Naive B cell (primary cell): ENCODE results near the gene MCEMP1. TPM values are rescaled to one million over a fixed set of nuclear protein-coding genes. Genes with fewer than 3 reads are reported as not detected.
A peak's percentile ranks its signal among the peaks of the same experiment; 100 is the strongest.

Source experiments
- ATAC-seq, 2 donors: fragments of 150-1000 bp; cut with Tn5 transposase; 2 replicates each; pipeline ENCODE4 v1.10.0; 2021; ENCODE audit warnings: low read depth in 2 of 2, mild to moderate bottlenecking in 2 of 2, moderate library complexity in 2 of 2
- DNase-seq: peaks from one replicate; pipeline ENCODE4 v3.0.0; 2022
- H3K27ac Mint-ChIP-seq, 6 donors: one replicate each; pipeline ENCODE4 v1.8.0; 2020 to 2022; ENCODE audit warnings: mild to moderate bottlenecking in 6 of 6, mixed read lengths in 6 of 6, moderate library complexity in 5 of 6, inconsistent platforms in 2 of 6
- H3K27me3 Mint-ChIP-seq, 3 donors: one replicate each; pipeline ENCODE4 v1.8.0; 2021 to 2022; ENCODE audit warnings: mixed read lengths in 3 of 3, mild to moderate bottlenecking in 1 of 3
- H3K36me3 Mint-ChIP-seq, 2 donors: one replicate each; pipeline ENCODE4 v1.8.0; 2020 to 2022; ENCODE audit warnings: mixed read lengths in 2 of 2, inconsistent platforms in 1 of 2, mild to moderate bottlenecking in 1 of 2
- H3K4me1 Mint-ChIP-seq, 3 donors: one replicate each; pipeline ENCODE4 v1.8.0; 2020 to 2022; ENCODE audit warnings: mixed read lengths in 3 of 3, inconsistent platforms in 1 of 3, mild to moderate bottlenecking in 1 of 3, moderate library complexity in 1 of 3
- H3K4me3 Mint-ChIP-seq, 8 donors: one replicate each; pipeline ENCODE4 v1.8.0; 2020 to 2022; ENCODE audit warnings: mild to moderate bottlenecking in 8 of 8, mixed read lengths in 8 of 8, moderate library complexity in 8 of 8, inconsistent platforms in 2 of 8
- H3K9me3 Mint-ChIP-seq, 7 donors: one replicate each; pipeline ENCODE4 v1.8.0; 2020 to 2022; ENCODE audit warnings: mixed read lengths in 7 of 7, mild to moderate bottlenecking in 5 of 7, inconsistent platforms in 2 of 7, moderate library complexity in 1 of 7
- polyA plus RNA-seq, 6 donors: library from polyadenylated mRNA; unstranded; fragments of 300-500 nt; fragmentation: Illumina TruSeq; gene quantifications; one replicate each; pipeline ENCODE4 v1.2.3, GENCODE V29; 2021; ENCODE audit warnings: low read depth in 6 of 6

Gene MCEMP1, protein sequence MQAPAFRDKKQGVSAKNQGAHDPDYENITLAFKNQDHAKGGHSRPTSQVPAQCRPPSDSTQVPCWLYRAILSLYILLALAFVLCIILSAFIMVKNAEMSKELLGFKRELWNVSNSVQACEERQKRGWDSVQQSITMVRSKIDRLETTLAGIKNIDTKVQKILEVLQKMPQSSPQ
- polyA plus RNA-seq: under 1 TPM in 2 of 6 donors, not detected in 4; 0.39 to 0.58 TPM

DNA sequence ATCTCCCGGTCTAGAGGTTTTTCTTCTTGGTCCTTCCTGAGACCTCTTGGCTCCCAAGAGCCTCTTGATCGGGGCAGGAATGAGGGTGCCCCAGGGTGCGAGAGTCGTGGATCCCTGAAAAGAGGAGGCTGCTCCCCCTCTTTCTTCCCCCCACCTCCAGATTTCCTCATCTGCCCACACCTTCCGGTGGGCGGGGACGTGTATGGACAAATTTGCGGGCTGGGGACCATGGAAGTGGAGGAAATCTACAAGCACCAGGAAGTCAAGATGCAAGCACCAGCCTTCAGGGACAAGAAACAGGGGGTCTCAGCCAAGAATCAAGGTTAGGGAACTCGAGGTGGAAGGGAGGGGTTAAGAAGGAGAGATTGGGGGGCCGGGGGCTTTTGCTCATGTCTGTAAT, at the start of gene MCEMP1:
MCEMP1 (plus strand) TSS at position 237 of the 400 bp plus-strand sequence; CDS start at position 268, 31 bp downstream.
- DNase-seq (no peak), ATAC-seq (no peak)
- H3K4me3 Mint-ChIP-seq: peak within 1 kb of the TSS; percentile 43 to 86 (median 60)
- no peaks in the 10 kb centered on the region for H3K36me3 Mint-ChIP-seq
- H3K4me1 Mint-ChIP-seq: peaks cover 36 to 61% (median 48%) of the 10 kb centered on the region in 3 donors
- H3K9me3 Mint-ChIP-seq: peaks cover 0 to 10% (median 2%) of the 10 kb centered on the region in 7 donors
- H3K27me3 Mint-ChIP-seq: peaks cover 27 to 40% (median 29%) of the 10 kb centered on the region in 3 donors
- H3K27ac Mint-ChIP-seq: peak within 1 kb of the TSS; percentile 9 to 94 (median 80)

DNA sequence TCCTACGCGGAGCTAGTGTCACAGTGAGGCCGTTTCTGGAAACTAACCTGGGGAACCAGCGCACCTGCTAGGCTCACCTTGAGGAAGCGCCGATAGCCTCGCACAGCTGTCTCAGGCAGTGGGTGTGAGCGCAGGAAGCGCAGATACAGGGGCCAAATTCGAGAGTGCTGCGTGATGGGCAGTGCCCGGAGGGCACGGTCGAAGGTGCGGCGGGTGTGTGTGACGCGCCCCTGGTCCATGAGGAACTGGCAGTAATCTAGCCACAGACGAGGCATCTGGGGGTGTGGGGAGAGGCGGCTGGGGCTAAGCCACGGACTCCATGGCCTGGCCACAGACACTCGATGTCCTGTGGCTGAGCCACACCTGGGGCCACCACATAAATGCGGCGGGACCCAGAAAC, 49.7 kb upstream of the MCEMP1 start:
- H3K9me3 Mint-ChIP-seq: no peaks in the 10 kb centered on the region
- peak overlapping the region in 3 of 8 donors; percentile 26 to 94 (median 75) for H3K4me3 Mint-ChIP-seq
- H3K36me3 Mint-ChIP-seq: peaks cover 6 to 18% of the 10 kb centered on the region in 2 donors
- no peak overlapping the region for H3K27ac Mint-ChIP-seq
- H3K4me1 Mint-ChIP-seq: peaks cover 40 to 50% (median 42%) of the 10 kb centered on the region in 3 donors
- no peaks in the 10 kb centered on the region for H3K27me3 Mint-ChIP-seq
- DNase-seq: no peak
- ATAC-seq: no peak

DNA sequence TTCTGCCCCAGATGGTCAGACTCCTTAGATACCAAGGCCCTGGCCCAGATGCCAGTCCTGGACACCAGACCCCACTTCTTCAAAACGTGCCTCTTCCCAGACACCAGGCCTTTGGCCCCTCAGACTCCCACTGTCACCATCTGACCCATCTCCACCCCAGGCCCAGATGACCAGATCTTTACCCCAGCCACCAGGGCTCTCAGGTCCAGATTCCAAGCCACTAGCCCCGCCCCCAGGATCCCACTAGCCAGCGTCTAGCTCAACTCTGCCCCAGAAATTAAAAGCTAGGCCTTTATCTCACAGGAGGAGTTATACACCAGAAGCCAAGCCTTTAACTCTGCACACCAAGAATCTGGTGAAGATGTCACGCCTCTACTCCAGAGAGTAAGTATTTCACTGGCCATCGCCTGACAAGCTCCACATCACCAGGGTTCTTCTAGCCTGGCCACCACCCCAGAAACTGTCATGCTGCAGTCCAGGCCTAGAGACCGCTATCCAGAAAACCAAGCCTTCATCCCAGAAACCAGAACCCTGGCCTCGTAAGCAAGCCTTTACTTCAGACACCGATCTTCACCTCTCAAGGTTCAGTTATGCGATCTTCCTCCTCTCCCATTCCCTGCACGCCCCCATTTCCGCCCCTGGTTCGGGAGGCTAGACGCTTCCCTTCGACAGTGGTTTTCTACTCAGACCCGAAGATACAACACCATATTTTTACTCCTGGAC, 48.1 kb upstream of the MCEMP1 start:
- no peaks in the 10 kb centered on the region for H3K27me3 Mint-ChIP-seq
- no peak for ATAC-seq
- H3K27ac Mint-ChIP-seq: peak overlapping the region; percentile 98 to 99 (median 99)
- peaks cover 0 to 11% of the 10 kb centered on the region in 2 donors for H3K36me3 Mint-ChIP-seq
- peaks cover 42 to 55% (median 45%) of the 10 kb centered on the region in 3 donors for H3K4me1 Mint-ChIP-seq
- peak overlapping the region; percentile 93 to 100 (median 98) for H3K4me3 Mint-ChIP-seq
- H3K9me3 Mint-ChIP-seq: no peaks in the 10 kb centered on the region
- no peak for DNase-seq

DNA sequence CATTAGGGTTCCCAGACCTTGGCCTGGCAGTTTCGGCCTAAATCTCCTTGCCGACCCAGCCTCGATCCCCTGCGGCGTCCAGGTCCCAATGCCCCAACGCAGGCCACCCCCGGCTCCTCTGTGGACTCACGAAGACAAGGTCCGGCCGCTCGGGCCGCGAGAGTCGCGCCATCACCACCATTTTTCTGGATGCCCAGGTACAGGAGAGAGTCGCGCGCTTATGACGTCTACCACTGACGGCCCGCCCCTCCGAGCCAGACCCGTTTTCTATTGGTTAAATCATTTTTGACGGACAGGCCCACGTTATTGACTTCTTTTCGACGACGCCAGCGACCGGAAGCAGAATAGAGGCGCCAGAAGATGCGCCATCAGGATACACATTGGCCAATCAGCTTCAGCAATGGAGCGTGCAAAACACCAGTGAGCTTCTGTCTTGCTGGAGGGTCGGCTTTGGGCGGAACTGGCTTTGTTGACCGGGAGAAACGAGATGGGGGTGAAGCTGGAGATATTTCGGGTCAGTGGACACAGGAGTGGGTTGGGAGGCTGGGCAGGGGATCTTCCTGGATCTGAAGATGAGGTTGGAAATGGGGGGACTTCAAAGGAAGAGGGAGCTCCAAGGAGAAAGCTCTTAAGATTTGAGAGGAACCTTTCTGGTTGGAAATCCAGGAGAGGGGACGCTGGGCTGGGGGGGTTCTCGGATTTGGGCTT, 47.4 kb upstream of the MCEMP1 start, which contains the start of the genes PET100 and XAB2:
PET100 (plus strand) TSS at position 447 of the 708 bp plus-strand sequence; CDS start at position 488, 41 bp downstream.
XAB2 (minus strand) TSS at position 199 of the 708 bp plus-strand sequence; CDS start at position 181, 18 bp downstream.
- H3K36me3 Mint-ChIP-seq: peaks cover 0 to 11% of the 10 kb centered on the region in 2 donors
- peak; percentile 94 for DNase-seq
- ATAC-seq: peak; percentile 97 to 98
- H3K9me3 Mint-ChIP-seq: no peaks in the 10 kb centered on the region
- H3K27ac Mint-ChIP-seq: peak within 1 kb of the TSS; percentile 98 to 99 (median 99)
- H3K4me1 Mint-ChIP-seq: peaks cover 45 to 62% (median 49%) of the 10 kb centered on the region in 3 donors
- peak within 1 kb of the TSS; percentile 93 to 100 (median 98) for H3K4me3 Mint-ChIP-seq
- H3K27me3 Mint-ChIP-seq: no peaks in the 10 kb centered on the region

DNA sequence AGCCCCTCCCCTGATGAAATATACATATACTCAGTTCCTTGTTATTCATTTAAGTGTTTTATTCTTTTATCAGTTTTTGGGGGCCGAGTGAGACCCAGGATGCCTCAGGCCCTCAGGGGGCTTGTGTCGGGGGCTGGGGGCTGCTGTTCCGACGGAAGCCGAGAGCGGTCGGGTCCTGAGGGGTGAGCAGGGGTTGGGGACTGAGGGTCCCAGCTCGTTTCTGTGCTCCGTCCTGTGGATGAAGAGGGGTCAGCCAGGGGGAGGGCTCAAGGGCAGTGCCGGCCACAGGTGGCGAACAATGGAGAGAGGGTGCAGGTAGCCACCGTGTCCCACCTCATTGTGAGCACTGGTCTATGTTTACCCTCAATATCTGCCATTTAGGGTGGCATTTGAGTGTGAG, 45.3 kb upstream of the MCEMP1 start:
- no peaks in the 10 kb centered on the region for H3K27me3 Mint-ChIP-seq
- ATAC-seq (no peak), DNase-seq (no peak)
- peaks cover 0 to 11% of the 10 kb centered on the region in 2 donors for H3K36me3 Mint-ChIP-seq
- H3K9me3 Mint-ChIP-seq: no peaks in the 10 kb centered on the region
- H3K27ac Mint-ChIP-seq: peak overlapping the region in 3 of 6 donors; percentile 38 to 99 (median 42)
- H3K4me3 Mint-ChIP-seq: peak overlapping the region in 6 of 8 donors; percentile 24 to 70 (median 48)
- H3K4me1 Mint-ChIP-seq: peaks cover 56 to 77% (median 56%) of the 10 kb centered on the region in 3 donors

DNA sequence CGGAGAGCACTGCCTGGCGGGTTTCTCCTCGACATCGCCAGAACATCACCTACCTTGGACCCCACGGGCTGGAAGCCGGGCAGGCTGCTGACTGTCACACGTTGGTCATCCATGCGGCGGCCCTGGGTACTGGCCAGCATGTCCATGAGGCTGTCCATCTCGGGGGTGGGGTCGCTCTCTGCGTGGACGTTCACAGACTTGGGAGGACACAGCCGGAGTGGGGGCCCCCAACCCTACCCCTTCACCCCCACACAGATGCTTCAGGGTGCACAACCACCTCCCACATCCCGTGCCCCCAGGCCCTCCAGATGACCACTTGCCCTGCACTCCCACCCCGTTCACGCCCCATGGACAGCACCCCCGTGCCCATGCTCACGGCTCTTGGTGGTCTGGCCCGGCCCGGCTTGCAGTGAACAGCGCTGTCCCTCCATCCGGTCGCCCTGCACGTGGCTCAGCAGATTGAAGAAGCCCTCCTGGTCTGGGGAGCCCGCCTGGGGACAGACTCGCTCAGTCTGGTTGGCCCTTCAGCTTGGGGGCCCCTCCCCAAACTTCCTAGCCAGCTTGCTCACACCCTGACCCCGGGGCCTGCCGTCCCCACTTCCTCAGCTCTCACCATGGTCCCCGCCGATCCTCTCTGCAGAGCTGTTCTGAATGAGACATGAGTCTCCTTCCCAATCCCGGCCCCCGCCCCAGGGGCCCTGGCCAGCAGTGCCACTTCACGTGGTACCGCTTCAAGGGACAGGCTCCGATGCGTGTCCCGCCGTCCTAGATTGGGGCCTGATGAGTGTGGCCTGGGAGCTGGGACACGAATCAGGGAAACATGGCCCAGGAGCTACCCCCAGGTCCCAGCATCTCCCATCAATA, 44.3 kb upstream of the MCEMP1 start:
- peak overlapping the region in 2 of 6 donors; percentile 73 to 99 for H3K27ac Mint-ChIP-seq
- H3K4me3 Mint-ChIP-seq: peak overlapping the region in 4 of 8 donors; percentile 8 to 62 (median 58)
- H3K9me3 Mint-ChIP-seq: no peaks in the 10 kb centered on the region
- ATAC-seq (no peak), DNase-seq (no peak)
- H3K36me3 Mint-ChIP-seq: peaks cover 0 to 11% of the 10 kb centered on the region in 2 donors
- H3K4me1 Mint-ChIP-seq: peaks cover 53 to 77% (median 56%) of the 10 kb centered on the region in 3 donors
- no peaks in the 10 kb centered on the region for H3K27me3 Mint-ChIP-seq

DNA sequence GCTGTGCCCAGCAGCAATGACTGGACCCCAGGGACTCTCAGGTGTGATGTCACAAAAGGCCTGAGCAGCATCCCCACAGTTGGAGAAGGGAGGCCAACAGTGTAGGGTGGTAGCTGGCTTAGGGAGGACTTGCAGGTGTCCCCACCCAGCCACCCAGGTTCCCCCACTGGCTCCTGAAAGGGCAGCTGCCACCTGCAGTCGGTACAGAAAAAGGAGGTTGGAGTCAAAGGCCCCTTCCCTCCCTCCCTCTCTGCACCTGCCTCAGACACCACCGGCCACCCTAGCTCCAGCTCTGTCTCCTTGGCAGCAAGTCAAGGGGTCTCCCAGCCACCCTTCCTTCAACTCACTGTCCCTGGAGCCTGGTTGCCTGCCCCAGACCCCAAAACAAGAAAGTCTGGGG, 43.2 kb upstream of the MCEMP1 start, which contains the start of gene PCP2:
PCP2 (minus strand) TSS at position 22 of the 400 bp plus-strand sequence. CDS start 262 bp downstream, outside the sequence.
- peaks cover 47 to 78% (median 50%) of the 10 kb centered on the region in 3 donors for H3K4me1 Mint-ChIP-seq

DNA sequence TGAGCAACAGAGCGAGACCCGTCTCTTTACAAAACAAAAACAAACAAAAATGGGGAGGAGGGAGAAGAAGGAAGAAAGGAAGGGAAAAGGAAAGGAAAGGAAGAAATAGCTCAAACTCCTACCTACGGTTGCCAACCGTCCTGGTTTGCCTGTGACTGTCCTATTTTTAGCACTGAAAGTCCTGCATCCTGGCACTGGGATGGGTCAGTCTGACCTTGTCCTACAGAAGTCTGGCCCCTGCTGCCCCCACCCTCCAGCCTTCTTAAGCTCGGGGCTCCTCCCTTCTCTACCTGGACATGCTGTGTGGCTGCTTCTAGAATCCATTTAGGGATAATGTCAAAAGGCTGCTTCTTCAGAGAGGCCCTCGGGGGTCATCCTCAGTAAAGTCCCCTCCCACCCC, 41.2 kb upstream of the MCEMP1 start:
- no peak for ATAC-seq
- H3K27me3 Mint-ChIP-seq: no peaks in the 10 kb centered on the region

More for the DNA sequence above, 43.2 kb upstream of the MCEMP1 start, which contains the start of gene PCP2:
- H3K9me3 Mint-ChIP-seq: no peaks in the 10 kb centered on the region
- H3K36me3 Mint-ChIP-seq: peaks cover 0 to 11% of the 10 kb centered on the region in 2 donors
- ATAC-seq: no peak
- no peaks in the 10 kb centered on the region for H3K27me3 Mint-ChIP-seq
- peak within 1 kb of the TSS in 5 of 8 donors; percentile 8 to 86 (median 61) for H3K4me3 Mint-ChIP-seq
- DNase-seq: no peak
- H3K27ac Mint-ChIP-seq: peak within 1 kb of the TSS in 3 of 6 donors; percentile 69 to 82 (median 69)

DNA sequence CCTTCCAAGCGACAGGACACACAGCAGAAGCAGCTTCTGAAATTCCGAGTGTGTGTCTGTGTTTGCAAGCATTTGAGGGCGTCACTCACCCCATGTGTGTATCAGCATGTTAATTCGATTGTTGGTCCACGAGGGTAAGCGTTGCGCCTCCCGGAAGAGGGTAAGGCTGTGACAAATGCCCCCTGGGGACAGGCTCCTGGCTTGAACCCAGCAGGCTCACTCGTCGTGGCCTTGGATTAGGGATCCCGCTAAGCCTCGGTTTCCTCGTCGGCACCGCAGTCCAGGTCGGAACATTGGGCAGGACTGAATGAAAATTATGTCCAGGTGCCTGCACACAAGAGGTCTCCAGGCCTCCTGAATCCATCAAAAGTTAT, 40.6 kb upstream of the MCEMP1 start:
- no peak for ATAC-seq
- no peak for DNase-seq
- Mint-ChIP-seq H3K4me1 (peaks cover 41 to 76% (median 44%) of the 10 kb centered on the region in 3 donors), H3K27ac (peak overlapping the region in 5 of 6 donors; percentile 90 to 98 (median 95)), H3K9me3 (peaks cover 0 to 1% (median 0%) of the 10 kb centered on the region in 7 donors), H3K36me3 (peaks cover 0 to 9% of the 10 kb centered on the region in 2 donors), H3K27me3 (no peaks in the 10 kb centered on the region), H3K4me3 (peak overlapping the region; percentile 82 to 94 (median 88))

More for the DNA sequence above, 41.2 kb upstream of the MCEMP1 start:
- Mint-ChIP-seq H3K36me3 (peaks cover 0 to 9% of the 10 kb centered on the region in 2 donors), H3K4me3 (peak overlapping the region; percentile 69 to 91 (median 86)), H3K27ac (peak overlapping the region in 4 of 6 donors; percentile 38 to 95 (median 92)), H3K9me3 (peaks cover 0 to 1% (median 0%) of the 10 kb centered on the region in 7 donors), H3K4me1 (peaks cover 43 to 77% (median 48%) of the 10 kb centered on the region in 3 donors)
- no peak for DNase-seq

DNA sequence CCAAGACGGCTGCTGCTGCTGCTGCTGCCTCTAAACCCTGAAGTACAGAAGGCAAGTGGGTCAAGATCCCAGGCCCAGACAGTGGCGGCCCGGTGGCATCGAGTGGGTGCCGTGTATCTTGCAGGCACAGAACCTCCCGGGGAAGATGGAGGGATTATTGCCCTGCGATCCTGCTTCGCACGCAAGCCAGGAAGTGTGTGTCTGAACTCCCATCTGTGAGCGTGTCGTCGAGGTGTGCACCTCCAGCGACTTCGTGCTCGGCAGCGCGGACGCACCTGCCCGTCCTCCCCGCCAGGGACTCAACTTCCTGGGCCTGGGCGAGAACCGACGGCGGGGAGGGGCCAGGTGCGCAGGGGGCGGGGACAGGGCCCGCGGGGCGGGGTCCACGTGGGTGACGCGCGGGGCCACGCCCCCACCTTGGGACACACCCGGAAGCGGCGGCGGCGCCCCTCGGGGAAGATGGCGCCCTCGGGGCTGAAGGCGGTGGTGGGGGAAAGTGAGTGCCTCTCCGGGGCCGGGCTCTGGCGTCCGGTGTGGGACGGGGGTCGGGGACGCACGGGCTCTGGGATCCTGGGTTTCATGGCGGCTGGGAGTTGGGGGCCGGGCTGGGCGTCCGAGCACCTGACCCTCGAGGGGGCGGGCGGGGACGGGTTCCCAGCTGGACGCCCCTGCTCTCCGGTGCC, 40.1 kb upstream of the MCEMP1 start, which contains the start of gene STXBP2:
STXBP2 (plus strand) TSS at position 420 of the 683 bp plus-strand sequence; CDS start at position 460, 40 bp downstream.
- peak within 1 kb of the TSS; percentile 87 to 98 (median 94) for H3K27ac Mint-ChIP-seq
- DNase-seq: peak; percentile 89
- H3K4me1 Mint-ChIP-seq: peaks cover 38 to 70% (median 44%) of the 10 kb centered on the region in 3 donors
- H3K36me3 Mint-ChIP-seq: peaks cover 0 to 9% of the 10 kb centered on the region in 2 donors
- peak; percentile 94 to 96 for ATAC-seq
- H3K27me3 Mint-ChIP-seq: no peaks in the 10 kb centered on the region
- H3K4me3 Mint-ChIP-seq: peak within 1 kb of the TSS; percentile 82 to 94 (median 88)
- peaks cover 0 to 1% (median 0%) of the 10 kb centered on the region in 7 donors for H3K9me3 Mint-ChIP-seq
